ENCODE data around the gene MARS1.
"Not testable (repeated sequence)": the region's sequence is repeated elsewhere in the genome, so short reads cannot be mapped to it uniquely, and the experiment has no call there.

MARS1 gene

GRCh38 chr12:57495051-57495701, 7.3 kb downstream of the MARS1 start:
- not testable (repeated sequence) for DNase-seq (ENCODE audit: low read depth)

- DNase-seq (ENCODE audit: low read depth) = no peak
These were observed 9.0 kb downstream of the MARS1 start for GRCh38 chr12:57496822-57497221.

GRCh38 chr12:57497223-57498131, 9.6 kb downstream of the MARS1 start:
- DNase-seq (ENCODE audit: low read depth) = no peak

GRCh38 chr12:57498132-57498502, 10.2 kb downstream of the MARS1 start:
- no peak for DNase-seq (ENCODE audit: low read depth)

- no peak for DNase-seq (ENCODE audit: low read depth)
These were observed 10.7 kb downstream of the MARS1 start for GRCh38 chr12:57498571-57498970.

- DNase-seq (ENCODE audit: low read depth) = no peak
These were observed 12.3 kb downstream of the MARS1 start for GRCh38 chr12:57500213-57500612.

GRCh38 chr12:57502311-57502969, 14.6 kb downstream of the MARS1 start:
- not testable (repeated sequence) for DNase-seq (ENCODE audit: low read depth)

- not testable (repeated sequence) for DNase-seq (ENCODE audit: low read depth)
These were observed 18.7 kb downstream of the MARS1 start for GRCh38 chr12:57506541-57506940.

- not testable (repeated sequence) for DNase-seq (ENCODE audit: low read depth)
These were observed 19.9 kb downstream of the MARS1 start for GRCh38 chr12:57507796-57508195.

GRCh38 chr12:57511161-57511560, 23.3 kb downstream of the MARS1 start:
- no peak for DNase-seq (ENCODE audit: low read depth)

GRCh38 chr12:57511588-57512325, 23.9 kb downstream of the MARS1 start:
- DNase-seq (ENCODE audit: low read depth) = no peak

GRCh38 chr12:57512665-57513064, 24.8 kb downstream of the MARS1 start:
- DNase-seq (ENCODE audit: low read depth) = no peak

GRCh38 chr12:57513266-57513665, 25.4 kb downstream of the MARS1 start:
- DNase-seq (ENCODE audit: low read depth) = no peak

- not testable (repeated sequence) for DNase-seq (ENCODE audit: low read depth)
These were observed 25.8 kb downstream of the MARS1 start for GRCh38 chr12:57513677-57514076.

GRCh38 chr12:57514246-57514645, 26.4 kb downstream of the MARS1 start:
- DNase-seq (ENCODE audit: low read depth) = not testable (repeated sequence)

- DNase-seq (ENCODE audit: low read depth) = no peak
These were observed 27.0 kb downstream of the MARS1 start for GRCh38 chr12:57514720-57515407.

GRCh38 chr12:57515408-57515933, 27.6 kb downstream of the MARS1 start:
- no peak for DNase-seq (ENCODE audit: low read depth)

- no peak for DNase-seq (ENCODE audit: low read depth)
These were observed 28.2 kb downstream of the MARS1 start for GRCh38 chr12:57515934-57516541.

GRCh38 chr12:57516617-57517153, 28.8 kb downstream of the MARS1 start:
- no peak for DNase-seq (ENCODE audit: low read depth)

GRCh38 chr12:57517187-57517586, 29.3 kb downstream of the MARS1 start:
- DNase-seq (ENCODE audit: low read depth) = no peak
